ENCODE data around the gene VCL.
"Not testable (repeated sequence)": the region's sequence is repeated elsewhere in the genome, so short reads cannot be mapped to it uniquely, and the experiment has no call there.

Gene VCL

DNA sequence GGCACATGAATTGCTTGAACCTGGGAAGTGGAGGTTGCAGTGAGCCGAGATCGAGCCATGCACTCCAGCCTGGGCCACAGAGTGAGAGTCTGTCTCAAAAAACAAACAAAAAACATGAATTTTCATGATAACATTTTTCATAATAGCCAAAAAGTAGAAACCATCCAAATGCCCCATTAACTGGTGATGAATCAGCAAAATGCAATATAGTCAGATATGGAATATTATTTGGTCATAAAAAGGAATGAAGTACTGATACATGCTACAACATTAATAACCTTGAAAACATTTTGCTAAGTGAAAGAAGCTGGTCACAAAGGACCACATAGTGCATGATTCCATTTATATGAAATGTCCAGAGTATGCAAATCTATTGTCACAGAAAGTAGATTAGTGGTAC is 24.5 kb upstream of the VCL start:
- no peak for DNase-seq

DNA sequence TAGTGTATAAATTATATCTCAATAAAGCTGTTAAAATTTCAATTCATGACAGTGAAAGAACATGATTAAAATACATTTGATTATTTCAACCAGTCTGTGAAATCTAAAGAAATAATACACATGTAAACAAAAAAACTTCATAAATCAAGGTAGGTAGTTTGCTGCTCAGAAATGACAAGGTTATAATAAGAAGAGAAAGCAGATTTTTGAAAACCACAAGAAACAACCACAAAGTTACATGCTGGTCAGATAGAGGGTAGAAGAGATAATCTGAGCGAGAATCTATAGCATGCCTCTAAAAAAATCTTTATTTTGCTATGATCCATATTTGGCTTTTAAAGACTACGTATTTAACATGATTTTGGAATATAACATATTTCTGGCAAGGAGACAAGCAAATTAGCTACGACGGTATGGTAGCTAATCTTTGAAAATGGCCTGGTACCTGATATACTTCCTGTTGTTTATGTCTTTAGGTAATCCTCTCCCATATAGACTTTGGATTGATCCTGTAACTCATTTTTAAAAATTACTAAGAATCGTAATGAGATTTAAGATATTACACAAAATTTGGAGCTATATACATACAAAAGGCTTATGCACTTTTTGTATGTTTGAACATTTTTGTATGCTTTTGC is 23.5 kb upstream of the VCL start:
- DNase-seq: no peak

DNA sequence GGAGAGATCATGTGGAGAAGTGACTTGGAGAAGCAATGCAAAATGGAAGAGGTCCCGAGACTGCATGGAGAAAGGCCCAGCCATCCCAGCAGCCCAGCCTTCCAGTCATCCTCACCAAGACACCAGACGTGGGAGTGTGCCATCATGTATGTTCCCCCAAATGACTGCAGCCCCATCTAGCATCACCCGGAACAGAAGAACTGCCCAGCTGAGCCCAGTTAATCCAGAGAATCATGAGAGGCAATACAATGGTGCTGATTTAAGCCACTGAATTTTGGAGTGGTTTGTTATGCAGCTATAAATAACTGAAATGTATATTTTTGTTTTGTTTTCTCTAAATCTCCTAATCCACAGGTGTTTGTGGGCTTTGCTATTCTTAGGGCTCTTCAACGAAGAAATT is 22.5 kb upstream of the VCL start:
- DNase-seq: no peak

DNA sequence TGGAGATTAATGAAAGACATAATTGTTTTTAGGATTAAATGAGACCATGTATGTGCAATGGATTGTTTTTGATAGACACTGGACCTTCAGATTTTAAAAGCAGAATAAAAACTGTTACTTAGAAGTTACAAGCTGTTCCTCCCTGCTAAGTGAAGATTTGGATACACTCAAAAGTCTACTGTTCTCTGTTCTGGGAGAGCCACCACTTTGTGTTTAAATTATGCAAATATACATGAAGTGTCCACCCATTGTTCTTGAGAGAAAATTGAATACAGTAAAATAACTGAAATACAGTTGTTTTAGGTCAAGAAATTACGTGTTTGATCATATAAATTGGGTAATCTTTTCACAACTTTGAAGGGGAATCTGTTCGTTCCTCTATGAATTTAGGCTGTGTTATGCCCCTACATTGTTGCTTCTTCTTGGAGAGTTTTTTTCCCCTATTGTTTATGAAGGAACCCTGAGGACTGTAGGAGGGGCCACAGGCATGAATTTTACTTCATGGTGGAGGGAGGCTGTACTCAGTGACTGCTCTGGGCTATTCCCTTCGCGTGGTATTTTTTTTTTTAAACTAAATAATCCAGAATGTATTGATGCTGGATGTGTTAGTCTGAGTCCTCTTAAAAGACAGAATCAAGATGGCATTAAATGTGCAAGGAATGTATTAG is 18.6 kb upstream of the VCL start:
- no peak for DNase-seq

DNA sequence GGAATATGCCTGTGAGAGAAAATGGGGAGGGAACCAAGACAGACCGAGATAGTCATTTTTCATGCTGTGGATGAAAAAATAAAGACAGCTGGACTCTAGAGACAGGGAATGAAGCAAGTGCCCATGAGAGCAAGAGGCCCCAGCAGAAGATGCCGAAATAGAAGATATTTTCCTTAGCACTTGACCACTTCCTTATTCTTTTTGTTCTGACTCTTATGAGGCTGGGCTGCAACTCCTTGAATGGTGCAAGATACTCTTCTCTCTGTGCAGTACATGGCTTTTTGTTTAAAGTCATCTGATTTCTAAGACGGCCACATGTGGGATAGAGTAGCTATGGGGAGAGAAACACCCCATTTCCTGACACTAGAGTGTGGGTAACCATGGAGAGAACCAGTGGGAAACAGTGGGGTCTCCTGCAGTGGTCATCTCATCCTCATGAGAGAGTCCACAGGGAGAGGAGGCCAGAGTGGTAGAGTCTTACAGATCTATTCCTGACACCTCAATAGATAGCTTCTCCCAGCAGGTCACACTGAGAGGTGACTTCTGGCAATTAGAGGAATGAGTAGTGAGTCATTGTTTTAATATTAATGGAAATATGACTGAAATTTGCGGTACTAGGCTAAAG is 18.0 kb upstream of the VCL start:
- no peak for DNase-seq

DNA sequence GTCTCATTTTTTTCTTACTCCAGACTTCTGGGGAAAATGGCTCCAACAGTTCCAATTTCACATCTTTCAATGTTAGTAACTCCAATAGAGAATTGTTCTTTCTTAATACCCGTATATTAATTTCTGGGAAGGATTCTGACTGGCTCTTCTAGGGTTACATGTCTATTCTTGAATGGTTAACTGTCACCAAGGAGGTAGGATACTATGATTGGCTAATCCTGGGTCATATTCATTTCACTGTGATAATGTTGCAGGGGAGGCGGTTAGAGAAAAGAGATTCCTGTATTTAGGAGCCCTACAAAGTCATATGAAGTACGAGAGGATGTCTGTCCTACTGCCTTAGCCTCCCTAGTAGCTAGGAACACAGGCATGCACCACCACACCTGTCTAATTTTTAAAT is 16.1 kb upstream of the VCL start:
- no peak for DNase-seq

DNA sequence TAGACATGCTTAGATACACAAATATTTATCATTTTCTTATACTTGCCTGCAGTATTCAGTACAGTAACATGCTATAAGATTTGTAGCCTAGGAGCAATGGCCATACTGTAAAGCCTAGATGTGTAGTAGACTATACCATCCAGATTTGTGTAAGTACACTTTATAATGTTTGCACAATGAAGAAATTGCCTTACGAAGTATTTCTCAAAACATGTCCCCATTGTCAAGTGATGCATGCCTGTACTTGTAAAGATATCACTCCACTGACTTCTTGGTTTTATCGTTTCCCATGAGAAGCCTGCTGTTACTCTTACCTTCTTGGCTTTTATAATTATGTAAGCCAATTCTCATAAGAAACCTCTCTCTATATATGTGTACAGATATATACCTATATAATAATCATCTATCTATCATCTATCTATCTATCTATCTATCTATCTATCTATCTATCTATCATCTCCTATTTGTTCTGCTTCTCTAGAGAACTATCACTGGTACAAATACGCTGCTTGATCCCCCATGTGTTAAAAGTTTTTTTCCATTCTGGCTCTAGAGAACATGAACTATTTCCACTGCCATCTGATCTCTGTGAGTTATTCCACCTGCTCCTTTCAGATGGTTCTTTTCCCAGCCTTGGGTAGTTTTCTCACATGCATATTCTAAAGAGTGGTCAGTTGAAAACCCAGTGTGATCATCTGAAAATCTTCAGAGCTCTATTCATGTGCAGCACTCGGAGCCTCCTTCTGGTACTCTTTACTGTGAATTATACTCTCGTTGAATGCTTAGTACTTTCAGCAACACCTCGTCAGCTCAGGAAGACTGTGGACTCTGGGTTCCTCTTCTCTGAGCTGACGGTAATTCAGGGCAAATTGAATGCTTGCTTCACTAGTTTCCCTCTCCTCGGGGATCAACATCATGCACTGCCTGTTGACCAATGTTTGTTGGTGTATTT is 14.5 kb upstream of the VCL start:
- DNase-seq: no peak

DNA sequence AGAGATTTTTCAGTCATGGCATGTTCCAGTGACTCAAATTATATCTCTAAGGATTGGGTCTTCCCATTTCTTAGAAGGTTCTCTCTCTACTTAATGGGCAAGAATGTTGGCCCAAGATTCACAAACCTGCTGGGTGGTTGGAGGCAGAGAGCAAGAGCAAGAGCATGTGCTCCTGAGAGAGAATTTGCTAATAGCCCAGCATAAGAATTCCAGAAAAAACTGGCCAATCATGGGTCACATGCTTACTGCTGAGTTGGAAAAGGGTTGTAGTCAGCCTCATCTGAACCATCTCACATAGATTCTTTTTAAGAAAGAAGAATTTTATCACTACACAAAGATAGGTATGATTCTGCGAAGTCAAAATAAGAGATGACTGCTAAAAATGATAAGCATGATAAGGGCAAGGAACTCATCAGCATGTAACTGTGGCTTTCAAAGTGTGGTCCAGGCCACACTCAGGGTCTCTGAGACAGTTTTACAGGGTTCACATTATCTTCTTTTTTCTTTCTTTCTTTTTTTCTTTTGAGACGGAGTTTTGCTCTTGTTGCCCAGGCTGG is 8.2 kb upstream of the VCL start:
- DNase-seq: no peak

DNA sequence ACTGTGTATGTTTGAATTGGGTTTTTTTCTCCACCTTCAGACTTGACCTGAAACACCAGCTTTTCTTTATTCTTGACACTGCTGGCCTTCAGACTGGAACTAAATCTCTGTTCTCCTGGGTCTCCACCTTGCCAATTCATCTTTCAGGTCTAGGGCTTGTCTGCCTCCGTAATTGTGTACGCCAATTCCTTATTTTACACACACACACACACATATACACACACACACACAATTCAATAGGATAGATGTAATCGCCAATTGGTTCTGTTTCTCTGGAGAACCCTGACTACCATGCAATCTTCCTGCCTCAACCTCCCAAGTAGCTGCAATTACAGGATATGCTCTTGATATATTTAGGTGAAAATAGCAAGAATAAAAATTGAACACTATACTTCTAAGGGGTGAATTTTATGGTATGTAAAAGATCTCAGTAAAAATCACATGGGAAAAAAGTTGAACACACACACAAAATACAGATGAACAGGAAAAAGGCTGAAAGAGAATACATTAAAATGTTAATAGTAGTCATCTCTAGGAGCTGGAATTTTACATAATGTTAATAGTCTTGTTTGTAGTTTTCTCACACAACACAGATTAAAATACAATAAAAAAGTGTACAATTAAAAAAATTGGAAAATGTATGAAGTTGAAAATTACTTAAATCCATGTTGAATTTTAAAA is 6.6 kb upstream of the VCL start:
- DNase-seq: no peak

DNA sequence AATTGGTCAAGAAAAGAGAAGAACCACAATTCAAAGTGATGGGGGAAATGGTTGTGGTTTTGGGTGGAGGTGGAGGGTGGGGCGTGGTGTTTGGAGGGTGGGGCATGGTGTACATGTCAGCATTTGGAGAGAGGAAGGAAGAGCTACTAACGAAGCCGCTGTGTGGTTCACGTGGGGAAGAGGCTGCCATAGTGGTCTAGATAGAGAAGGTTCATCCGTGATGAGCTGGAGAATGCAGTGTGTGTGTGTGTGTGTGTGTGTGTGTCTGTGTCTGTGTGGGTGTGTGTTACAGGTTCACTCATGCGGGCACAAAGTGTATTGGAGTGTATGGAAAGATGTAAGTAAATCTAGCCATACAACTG is 6.1 kb upstream of the VCL start:
- no peak for DNase-seq

DNA sequence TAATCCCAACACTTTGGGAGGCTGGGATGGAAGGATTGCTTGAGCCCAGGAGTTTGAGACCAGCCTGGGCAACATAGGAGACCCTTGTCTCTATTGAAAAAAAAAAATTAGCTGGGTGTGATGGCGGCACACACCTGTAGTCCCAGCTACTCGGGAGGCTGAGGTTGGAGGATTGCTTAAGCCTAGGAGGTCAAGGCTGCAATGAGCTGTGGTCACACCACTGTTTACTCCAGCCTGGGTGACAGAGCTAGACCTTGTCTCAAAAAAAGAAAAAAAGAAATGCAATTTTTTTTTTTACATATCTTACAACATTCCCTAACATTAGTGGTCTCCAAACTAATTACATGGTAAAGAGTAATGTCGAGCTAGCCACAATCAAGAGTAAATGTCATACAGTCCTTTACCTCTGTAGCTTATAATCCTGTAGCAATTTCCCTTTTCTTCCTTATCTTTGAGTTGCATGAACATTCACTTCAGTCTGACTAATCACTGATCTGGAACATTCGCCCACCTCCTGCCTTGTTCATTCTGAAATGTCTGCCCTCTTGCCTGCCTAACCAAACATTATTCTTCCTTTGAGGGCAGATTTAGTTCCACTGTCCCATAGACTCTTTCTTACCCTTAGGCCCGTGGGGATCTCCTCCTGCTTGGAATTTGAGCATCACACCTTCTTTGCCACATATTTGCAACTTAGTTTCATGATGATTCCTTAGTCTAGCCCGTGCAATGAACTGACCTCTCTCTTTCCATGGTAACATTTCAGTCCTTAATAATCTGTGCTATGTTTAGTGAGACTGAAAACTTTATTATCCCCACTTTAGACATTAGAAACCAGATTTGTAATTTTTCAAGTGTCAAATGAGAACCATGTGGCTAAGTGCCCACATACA is 4.8 kb upstream of the VCL start:
- DNase-seq: no peak

DNA sequence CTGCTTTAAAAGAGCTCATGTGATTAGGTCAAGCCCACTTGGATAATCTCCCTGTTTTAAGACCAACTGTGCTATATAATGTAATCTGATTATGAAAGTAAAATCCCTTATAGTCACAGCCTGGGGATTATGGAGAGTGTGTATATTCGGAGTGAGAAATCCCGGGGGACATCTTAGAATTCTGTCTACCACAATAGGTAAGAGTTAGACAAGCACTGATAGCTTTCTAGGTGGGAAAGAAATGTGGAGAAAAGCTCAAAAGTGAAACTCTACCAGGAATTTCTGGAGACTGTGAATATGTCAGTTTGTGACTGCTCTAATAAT is 2.9 kb upstream of the VCL start:
- DNase-seq: no peak

DNA sequence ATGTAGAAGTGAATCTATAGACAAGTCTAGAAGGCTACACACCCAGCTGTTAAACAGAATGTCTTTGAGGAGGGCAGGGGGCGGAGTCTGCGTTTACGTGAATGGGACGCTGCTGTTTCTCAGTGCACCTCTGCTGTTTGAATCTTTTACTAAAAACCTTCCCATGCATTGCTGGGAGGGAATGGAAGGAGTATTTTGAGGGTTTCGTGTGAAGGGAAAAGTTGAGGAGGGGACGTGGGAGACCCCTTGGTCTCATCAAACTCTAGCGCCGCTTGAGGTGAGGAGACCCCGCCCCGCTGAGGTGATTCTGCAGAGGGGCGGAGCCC is 492 bp upstream of the VCL start:
- DNase-seq: no peak

DNA sequence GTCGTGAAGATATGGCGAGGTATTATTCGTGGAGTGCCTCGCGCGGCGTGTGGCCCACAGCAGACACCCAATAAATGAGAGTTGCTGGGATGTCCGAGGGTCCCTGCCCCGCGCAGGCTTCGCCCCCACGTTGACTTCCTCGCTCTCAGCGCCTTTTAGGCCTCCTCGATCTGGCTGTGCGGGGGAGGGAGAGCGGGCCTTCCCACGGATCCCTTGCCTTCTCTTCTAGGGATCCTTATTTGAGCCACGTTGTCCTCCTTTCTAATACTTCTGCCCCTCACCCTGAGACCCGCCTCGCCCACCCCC is 660 bp downstream of the VCL start:
- no peak for DNase-seq

DNA sequence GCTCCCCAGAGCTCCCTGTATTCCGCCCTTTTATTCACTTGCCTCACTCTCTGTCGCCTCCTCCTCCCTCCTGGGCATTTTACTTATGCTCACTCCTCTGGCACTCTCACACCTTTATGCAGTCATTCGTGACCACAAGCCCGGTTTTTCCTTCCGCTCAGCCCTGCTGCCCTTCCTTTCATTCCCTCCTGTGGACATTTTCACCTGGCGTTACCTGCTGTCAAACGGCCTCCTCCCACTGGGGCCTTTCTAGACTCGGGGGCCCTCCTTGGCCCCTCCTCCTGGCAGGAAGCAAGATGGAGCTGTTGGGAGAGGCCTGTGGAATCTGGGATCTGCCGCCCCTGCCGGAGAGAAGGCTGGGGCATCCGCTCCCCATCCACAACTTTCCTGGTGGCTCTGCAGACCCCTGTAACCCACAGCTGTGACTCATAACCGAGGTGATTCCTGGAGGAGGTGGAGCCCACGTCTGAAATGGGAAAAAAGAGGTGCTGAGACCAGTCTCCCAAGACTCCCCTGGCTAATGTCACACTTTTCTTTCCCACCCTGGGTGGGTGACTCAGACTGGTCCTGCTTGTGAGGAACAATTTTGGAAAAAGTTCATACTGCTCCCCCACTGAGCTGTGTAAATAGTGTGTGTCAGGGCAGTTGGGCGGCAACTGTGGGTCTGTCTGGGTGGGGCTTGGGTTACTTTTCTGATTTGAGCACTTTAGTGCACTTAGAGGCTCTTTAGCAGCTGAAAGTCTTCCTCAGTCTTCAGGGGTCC is 1.2 kb downstream of the VCL start:
- no peak for DNase-seq

DNA sequence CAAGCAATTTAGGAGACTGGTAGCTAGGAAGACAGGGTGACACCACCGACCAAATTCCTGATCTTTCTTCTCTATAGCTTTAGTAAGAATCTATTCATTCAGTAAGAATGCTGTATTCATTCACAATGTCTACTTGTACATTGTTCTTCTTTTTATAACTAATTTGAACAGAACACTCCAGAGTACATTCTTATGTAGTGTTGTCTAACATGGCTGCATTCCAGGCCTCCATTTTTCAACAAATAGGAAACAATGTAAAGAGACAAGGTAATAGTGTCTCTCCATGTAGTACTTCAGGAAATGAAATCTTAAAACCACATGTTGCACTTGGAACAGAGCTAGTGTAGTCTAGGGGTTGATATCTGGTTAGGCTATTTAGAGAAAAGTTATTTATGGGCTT is 1.8 kb downstream of the VCL start:
- no peak for DNase-seq

DNA sequence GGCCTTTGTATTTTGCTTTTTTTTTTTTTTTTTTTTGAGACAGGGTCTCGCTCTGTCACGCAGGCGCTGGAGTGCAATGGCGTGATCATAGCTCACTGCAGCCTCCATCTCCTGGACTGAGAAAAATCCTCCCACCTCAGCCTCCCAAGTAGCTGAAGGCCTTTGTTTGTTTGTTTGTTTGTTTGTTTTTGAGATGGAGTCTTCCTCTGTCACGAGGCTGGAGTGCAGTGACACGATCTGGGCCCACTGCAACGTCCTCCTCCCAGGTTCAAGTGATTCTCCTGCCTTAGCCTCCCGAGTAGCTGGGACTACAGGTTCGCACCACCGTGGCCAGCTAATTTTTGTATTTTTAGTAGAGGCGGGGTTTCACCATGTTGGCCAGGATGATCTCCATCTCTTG is 2.3 kb downstream of the VCL start:
- DNase-seq: not testable (repeated sequence)

DNA sequence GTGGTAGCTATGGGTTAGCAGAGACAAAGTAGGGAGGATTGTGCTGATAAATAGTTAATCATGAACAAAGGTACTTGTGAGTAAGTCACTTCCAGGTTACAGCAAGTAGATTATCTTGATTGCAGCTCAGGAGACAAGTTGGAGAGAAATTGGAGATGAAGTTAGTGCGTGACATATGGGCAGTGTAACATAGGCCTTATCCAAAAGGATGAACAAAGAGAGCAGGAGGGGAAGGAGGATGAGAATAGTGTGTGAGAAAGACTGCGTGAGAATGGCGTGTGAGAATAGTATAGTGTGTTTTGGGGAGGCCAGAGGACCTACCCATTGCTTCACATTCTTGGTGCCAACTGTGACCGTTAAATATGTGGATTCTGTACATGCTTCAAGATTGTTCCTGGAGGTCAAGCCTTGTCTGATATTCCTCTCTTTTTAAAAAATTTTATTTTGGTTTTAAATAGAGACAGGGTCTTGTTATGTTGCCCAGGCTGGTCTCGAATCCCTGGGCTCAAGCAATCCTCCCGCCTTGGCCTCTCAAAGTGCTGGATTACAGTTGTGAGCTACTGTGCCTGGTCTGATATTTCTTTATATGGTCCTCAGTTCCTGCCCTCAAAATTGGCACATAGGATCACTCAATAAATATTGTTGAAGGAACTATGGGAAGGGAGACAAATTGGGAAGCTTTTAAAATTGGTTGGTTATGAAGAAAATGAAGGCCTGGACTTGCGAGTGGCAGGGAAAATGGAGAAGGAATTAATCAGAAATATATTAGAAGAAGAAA is 3.2 kb downstream of the VCL start:
- DNase-seq: no peak

DNA sequence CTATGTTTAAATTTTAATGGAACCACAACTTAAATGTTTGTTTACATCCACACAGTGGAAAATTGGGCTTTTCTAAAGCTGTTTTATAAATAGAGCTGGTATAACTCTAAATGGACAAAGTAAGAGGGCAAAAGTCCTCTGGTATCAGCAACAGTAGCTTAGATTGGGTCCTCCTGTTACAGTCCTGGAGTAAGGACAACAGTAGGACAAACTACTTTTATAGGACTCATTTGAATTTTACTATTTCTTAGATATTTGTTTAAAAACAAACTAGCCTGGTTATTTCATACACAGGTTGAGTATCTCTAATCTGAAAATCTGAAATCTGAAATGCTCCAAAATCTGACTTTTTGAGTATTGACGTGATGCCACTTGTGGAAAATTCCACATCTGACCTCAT is 8.4 kb downstream of the VCL start:
- DNase-seq: no peak

DNA sequence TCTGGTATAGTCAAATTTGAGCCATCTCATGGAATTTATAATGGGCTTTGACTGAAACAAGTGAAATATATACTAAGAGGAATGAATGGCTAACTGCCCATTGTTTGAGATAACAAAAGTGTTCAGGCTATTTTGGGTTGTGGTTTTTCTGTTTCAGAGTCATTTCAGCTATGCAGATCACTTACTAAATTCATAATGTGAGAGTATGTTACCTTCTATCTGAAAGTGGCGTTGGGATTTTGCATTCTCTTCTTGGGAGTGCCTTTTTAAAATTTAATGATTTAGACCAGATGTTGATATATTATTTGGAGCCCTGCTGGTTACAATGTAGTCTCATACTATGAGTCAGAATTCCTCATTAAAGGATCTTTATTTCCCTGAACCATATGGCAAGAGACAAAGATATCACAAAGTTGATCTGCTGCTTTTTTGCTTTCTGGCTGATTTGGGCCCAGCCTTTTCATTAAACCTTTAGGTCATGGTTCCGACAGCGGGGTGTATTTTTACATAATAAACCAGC is 10.4 kb downstream of the VCL start:
- peak; percentile 51 for DNase-seq

All from amniotic stem cell (primary cell).